CD4-positive, alpha-beta memory T cell (primary cell): Measurements from ENCODE around the gene CTNNA2. TPM values are rescaled to one million over a fixed set of nuclear protein-coding genes. Genes with fewer than 3 reads are reported as not detected.

ENCODE experiments used
- CTCF ChIA-PET: fragments of 350-600 bp; sonication (Branson Sonifier 250); formaldehyde crosslinking; loops from one replicate; lab custom pipeline; 2021; ENCODE audit warnings: inconsistent platforms; ENCODE audit not compliant: partially characterized antibody; lab: Charles Lee
- POLR2A ChIA-PET: fragments of 350-600 bp; sonication (Branson Sonifier 250); formaldehyde crosslinking; loops from one replicate; lab custom pipeline; 2021; ENCODE audit not compliant: partially characterized antibody; lab: Charles Lee
- DNase-seq, 5 donors: peaks; one replicate each; pipeline versions ENCODE4 v3.0.0 to v3.0.0-alpha.2; 2020 to 2022; ENCODE audit warnings: mixed read lengths in 1 of 5
- H3K27ac ChIP-seq: one replicate; pipeline ENCODE4 v1.7.0; 2013; ENCODE audit warnings: low read depth, low read length
- H3K27me3 ChIP-seq: 2 replicates; pipeline ENCODE4 v1.7.0; 2013; ENCODE audit warnings: mild to moderate bottlenecking, low read length, moderate library complexity; ENCODE audit not compliant: insufficient read depth
- H3K36me3 ChIP-seq: 2 replicates; pipeline ENCODE4 v1.7.0; 2013; ENCODE audit warnings: mild to moderate bottlenecking, low read length, moderate library complexity; ENCODE audit not compliant: insufficient read depth
- H3K4me1 ChIP-seq: 2 replicates; pipeline ENCODE4 v1.7.0; 2013; ENCODE audit warnings: mild to moderate bottlenecking, low read length, moderate library complexity; ENCODE audit not compliant: insufficient read depth
- H3K4me3 ChIP-seq, 2 donors: one replicate each; pipeline ENCODE4 v1.7.0; 2013; ENCODE audit warnings: low read length in 2 of 2, mild to moderate bottlenecking in 1 of 2
- H3K9me3 ChIP-seq, 2 donors: one replicate each; pipeline ENCODE4 v1.7.0; 2013; ENCODE audit warnings: low read length in 2 of 2, control low read depth in 1 of 2; ENCODE audit not compliant: control insufficient read depth in 1 of 2
- H3K27ac Mint-ChIP-seq, 7 donors: one replicate each; pipeline ENCODE4 v1.8.0; 2020 to 2021; ENCODE audit warnings: mixed read lengths in 7 of 7, mild to moderate bottlenecking in 6 of 7, inconsistent platforms in 3 of 7, moderate library complexity in 3 of 7
- H3K27me3 Mint-ChIP-seq, 2 donors: one replicate each; pipeline ENCODE4 v1.8.0; 2020 to 2021; ENCODE audit warnings: mixed read lengths in 2 of 2
- H3K36me3 Mint-ChIP-seq, 2 donors: one replicate each; pipeline ENCODE4 v1.8.0; 2020 to 2021; ENCODE audit warnings: mixed read lengths in 2 of 2, inconsistent platforms in 1 of 2, mild to moderate bottlenecking in 1 of 2
- H3K4me1 Mint-ChIP-seq, 4 donors: one replicate each; pipeline ENCODE4 v1.8.0; 2020 to 2021; ENCODE audit warnings: mixed read lengths in 4 of 4, mild to moderate bottlenecking in 1 of 4
- H3K4me3 Mint-ChIP-seq, 8 donors: one replicate each; pipeline ENCODE4 v1.8.0; 2020 to 2021; ENCODE audit warnings: mixed read lengths in 8 of 8, mild to moderate bottlenecking in 7 of 8, moderate library complexity in 6 of 8, inconsistent platforms in 3 of 8
- H3K9me3 Mint-ChIP-seq, 8 donors: one replicate each; pipeline ENCODE4 v1.8.0; 2020 to 2021; ENCODE audit warnings: mixed read lengths in 8 of 8, mild to moderate bottlenecking in 5 of 8, inconsistent platforms in 3 of 8, moderate library complexity in 1 of 8
- intact Hi-C: fragments of 100-400 bp; cut with micrococcal nuclease; formaldehyde crosslinking; loops from one replicate; pipeline ENCODE4 v1.15.1; 2023
- polyA plus RNA-seq, 2 donors: library from polyadenylated mRNA; unstranded; fragments of 300-500 nt; fragmentation: Illumina TruSeq; gene quantifications; one replicate each; pipeline ENCODE4 v1.2.3, GENCODE V29; 2021
- total RNA-seq, 2 experiments: library from RNA; stranded (reverse); gene quantifications; one replicate each; pipeline ENCODE4 v1.2.3, GENCODE V29; 2021

Gene CTNNA2
- total and polyA plus RNA-seq, 4 experiments from 2014 or later = not detected

DNA sequence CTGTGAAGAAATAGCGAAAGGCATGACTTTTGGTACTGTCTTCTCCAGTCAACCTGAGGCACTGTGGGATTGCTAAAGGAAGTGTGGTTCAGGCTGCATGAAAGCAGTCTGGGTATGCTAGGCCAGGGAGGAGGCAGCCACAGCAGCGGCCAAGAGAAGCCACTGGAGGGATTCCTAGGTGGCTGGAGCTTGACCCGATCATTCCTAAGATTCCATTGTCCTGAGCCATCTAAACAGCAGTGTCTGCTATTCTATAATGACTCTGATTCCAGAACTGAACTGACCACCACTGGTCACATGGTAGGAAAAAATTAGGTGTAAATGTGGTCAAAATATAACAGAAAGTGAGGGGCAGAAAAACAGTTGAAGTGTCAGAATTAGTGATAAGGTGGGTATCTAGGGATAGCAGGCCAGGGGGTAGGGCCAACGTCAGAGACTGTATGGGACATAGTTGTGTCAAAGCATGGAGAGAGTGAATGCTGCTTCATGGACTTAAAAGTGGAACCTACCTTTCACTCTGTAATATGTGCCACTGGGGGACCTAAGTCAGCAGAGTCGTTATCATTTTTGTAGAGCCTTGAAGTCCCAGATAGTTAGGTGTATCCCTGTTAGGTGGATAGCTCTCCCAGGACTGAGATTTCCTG is 204.6 kb downstream of the CTNNA2 start:
- Mint-ChIP-seq H3K4me3 (no peak overlapping the region), H3K36me3 (no peaks in the 10 kb centered on the region), H3K27me3 (no peaks in the 10 kb centered on the region), H3K27ac (no peak overlapping the region), H3K4me1 (no peaks in the 10 kb centered on the region), H3K9me3 (peaks cover 2 to 22% (median 14%) of the 10 kb centered on the region in 8 donors)
- no peak overlapping the region for H3K27ac ChIP-seq
- CTCF ChIA-PET = no interaction called here
- H3K9me3 ChIP-seq = no peaks in the 10 kb centered on the region
- POLR2A ChIA-PET = no interaction called here
- no peak for DNase-seq
- no peaks in the 10 kb centered on the region for H3K27me3 ChIP-seq
- no peaks in the 10 kb centered on the region for H3K4me1 ChIP-seq
- no peak overlapping the region for H3K4me3 ChIP-seq
- intact Hi-C loops = no loop called here
- H3K36me3 ChIP-seq = no peaks in the 10 kb centered on the region

DNA sequence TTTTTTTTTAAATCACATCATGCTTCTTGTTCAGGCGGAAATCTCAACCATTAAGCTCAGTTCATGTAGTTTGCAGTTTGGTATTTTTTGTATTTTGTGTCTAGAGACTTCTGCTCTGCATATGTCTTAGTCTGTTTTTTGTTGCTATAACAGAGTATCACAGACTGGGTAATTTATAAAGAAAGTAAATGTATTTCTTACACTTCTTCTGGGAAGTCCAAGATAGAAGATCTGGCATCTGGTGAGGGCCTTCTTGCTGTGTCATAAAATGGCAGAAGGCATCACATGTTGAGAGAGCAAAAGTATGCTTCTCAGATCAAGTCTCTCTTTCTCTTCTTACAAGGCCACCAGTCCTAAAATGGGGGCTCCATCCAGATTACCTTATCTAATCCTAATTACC is 208.2 kb downstream of the CTNNA2 start:
- H3K27ac Mint-ChIP-seq = no peak overlapping the region
- H3K27me3 Mint-ChIP-seq = no peaks in the 10 kb centered on the region
- no peaks in the 10 kb centered on the region for H3K27me3 ChIP-seq
- CTCF ChIA-PET = no interaction called here
- intact Hi-C loops = no loop called here
- no peaks in the 10 kb centered on the region for H3K36me3 Mint-ChIP-seq
- peaks cover 2 to 19% (median 7%) of the 10 kb centered on the region in 8 donors for H3K9me3 Mint-ChIP-seq
- H3K4me1 ChIP-seq = no peaks in the 10 kb centered on the region
- no peaks in the 10 kb centered on the region for H3K4me1 Mint-ChIP-seq
- no peaks in the 10 kb centered on the region for H3K9me3 ChIP-seq
- H3K4me3 Mint-ChIP-seq = no peak overlapping the region
- DNase-seq = no peak
- no peak overlapping the region for H3K4me3 ChIP-seq
- POLR2A ChIA-PET = no interaction called here
- no peak overlapping the region for H3K27ac ChIP-seq
- H3K36me3 ChIP-seq = no peaks in the 10 kb centered on the region

DNA sequence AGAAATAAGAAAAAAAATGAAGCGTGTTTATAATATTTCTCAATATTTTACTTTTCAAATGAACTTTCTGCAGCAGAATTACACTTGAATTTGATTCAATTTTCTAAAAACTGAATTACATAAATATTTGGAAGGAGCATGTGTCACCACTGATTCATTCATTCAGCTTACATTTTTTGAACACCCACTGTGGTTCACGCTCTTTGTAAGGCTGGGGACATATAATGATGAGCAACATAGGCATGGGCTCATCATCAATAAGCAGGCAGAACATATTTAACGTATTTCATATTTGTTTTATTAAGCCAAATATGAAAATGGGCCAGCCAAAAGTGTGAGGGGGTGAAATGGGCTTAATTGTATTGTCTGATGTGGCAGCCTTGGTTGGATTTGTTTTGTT is 209.1 kb downstream of the CTNNA2 start:
- Mint-ChIP-seq H3K27ac (no peak overlapping the region), H3K4me1 (no peaks in the 10 kb centered on the region), H3K9me3 (peaks cover 2 to 19% (median 6%) of the 10 kb centered on the region in 8 donors), H3K27me3 (no peaks in the 10 kb centered on the region), H3K36me3 (no peaks in the 10 kb centered on the region), H3K4me3 (peak overlapping the region in 1 of 8 donors; percentile 7)
- ChIA-PET POLR2A (no interaction called here), CTCF (no interaction called here)
- Histone ChIP-seq H3K4me3 (no peak overlapping the region), H3K27ac (no peak overlapping the region), H3K4me1 (no peaks in the 10 kb centered on the region), H3K9me3 (peaks cover 0 to under 1% of the 10 kb centered on the region in 2 donors), H3K27me3 (no peaks in the 10 kb centered on the region), H3K36me3 (no peaks in the 10 kb centered on the region)
- DNase-seq = no peak
- intact Hi-C loops = no loop called here

DNA sequence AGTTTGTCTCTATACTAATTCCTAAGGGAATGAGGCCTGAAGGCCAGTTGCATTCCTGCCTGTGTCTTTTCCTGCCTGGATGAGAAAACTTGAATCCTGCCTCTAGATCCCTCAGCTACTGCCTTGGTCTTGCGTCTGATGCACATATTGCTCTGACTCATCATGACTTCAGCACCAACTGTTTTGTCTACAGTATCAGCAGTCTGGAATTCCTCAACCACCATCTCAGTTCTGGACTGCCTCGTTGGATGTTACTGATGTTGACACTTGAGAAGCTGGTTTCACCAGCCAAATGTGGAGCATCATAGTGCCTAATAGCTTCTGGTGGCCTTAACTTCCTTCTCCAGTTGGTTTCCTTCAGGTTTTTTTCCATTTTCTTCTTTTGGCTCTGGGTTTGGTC is 211.0 kb downstream of the CTNNA2 start:
- H3K27ac Mint-ChIP-seq = no peak overlapping the region
- peaks cover 2 to 19% (median 6%) of the 10 kb centered on the region in 8 donors for H3K9me3 Mint-ChIP-seq
- H3K36me3 Mint-ChIP-seq = no peaks in the 10 kb centered on the region
- H3K4me3 Mint-ChIP-seq = no peak overlapping the region
- no peak overlapping the region for H3K27ac ChIP-seq
- CTCF ChIA-PET = no interaction called here
- no peaks in the 10 kb centered on the region for H3K4me1 ChIP-seq
- POLR2A ChIA-PET = no interaction called here
- H3K36me3 ChIP-seq = no peaks in the 10 kb centered on the region
- no peak overlapping the region for H3K4me3 ChIP-seq
- H3K4me1 Mint-ChIP-seq = no peaks in the 10 kb centered on the region
- peaks cover 0 to 3% of the 10 kb centered on the region in 2 donors for H3K9me3 ChIP-seq
- H3K27me3 Mint-ChIP-seq = no peaks in the 10 kb centered on the region
- intact Hi-C loops = no loop called here
- no peaks in the 10 kb centered on the region for H3K27me3 ChIP-seq
- no peak for DNase-seq

DNA sequence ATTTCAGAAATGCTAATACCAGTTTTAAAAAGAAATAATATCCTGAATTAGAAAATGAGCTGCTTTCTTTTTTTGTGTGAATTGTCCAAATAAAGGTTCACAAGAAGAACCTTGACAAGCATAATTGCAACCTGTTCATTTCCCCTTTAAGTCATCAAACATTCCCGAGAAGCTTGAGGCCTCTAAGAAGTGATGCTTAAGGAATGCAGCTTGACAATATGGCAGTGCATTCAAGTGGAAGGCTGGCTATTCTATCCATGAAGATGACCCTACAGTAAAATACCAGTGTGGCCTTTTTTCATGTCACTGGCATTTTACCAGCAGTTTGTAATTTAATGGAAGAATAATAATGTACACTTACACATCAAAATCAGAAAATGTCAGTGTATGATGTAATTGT is 216.7 kb downstream of the CTNNA2 start:
- no peaks in the 10 kb centered on the region for H3K36me3 ChIP-seq
- DNase-seq = no peak
- no peak overlapping the region for H3K27ac ChIP-seq
- POLR2A ChIA-PET = no interaction called here
- peaks cover 0 to 3% of the 10 kb centered on the region in 2 donors for H3K9me3 ChIP-seq
- Mint-ChIP-seq H3K27ac (no peak overlapping the region), H3K9me3 (peaks cover 0 to 13% (median 5%) of the 10 kb centered on the region in 8 donors), H3K4me3 (no peak overlapping the region), H3K4me1 (no peaks in the 10 kb centered on the region), H3K27me3 (no peaks in the 10 kb centered on the region), H3K36me3 (no peaks in the 10 kb centered on the region)
- H3K4me1 ChIP-seq = no peaks in the 10 kb centered on the region
- CTCF ChIA-PET = interaction anchor here (1.5 kb wide), 1 partner anchor 22 kb away, joined by 3 read pairs; no protein-coding TSS in a partner anchor
- no peak overlapping the region for H3K4me3 ChIP-seq
- intact Hi-C loops = no loop called here
- H3K27me3 ChIP-seq = no peaks in the 10 kb centered on the region

DNA sequence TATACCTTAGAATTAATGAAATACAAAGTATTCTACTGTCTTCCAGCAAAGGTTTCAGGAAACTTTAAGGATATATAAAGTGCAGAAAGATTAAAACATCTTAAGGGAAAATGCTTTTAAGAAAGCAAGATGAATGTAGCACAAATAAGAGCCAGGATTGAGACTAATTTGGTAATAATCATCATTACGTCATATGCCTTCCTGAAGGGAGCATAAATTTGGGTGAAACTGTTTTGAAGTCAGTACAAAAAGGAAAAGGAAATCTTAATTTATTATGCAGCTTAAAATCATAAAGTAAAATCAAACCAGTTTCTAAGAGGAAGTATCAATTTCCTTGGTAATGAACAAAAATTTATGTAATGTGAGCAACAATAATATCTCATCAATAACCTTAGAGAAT is 221.7 kb downstream of the CTNNA2 start:
- Mint-ChIP-seq H3K36me3 (no peaks in the 10 kb centered on the region), H3K4me3 (no peak overlapping the region), H3K4me1 (no peaks in the 10 kb centered on the region), H3K27ac (no peak overlapping the region), H3K27me3 (no peaks in the 10 kb centered on the region), H3K9me3 (peaks cover 0 to 10% (median 4%) of the 10 kb centered on the region in 8 donors)
- Histone ChIP-seq H3K27ac (no peak overlapping the region), H3K27me3 (no peaks in the 10 kb centered on the region), H3K4me1 (no peaks in the 10 kb centered on the region), H3K36me3 (no peaks in the 10 kb centered on the region), H3K9me3 (no peaks in the 10 kb centered on the region), H3K4me3 (no peak overlapping the region)
- CTCF ChIA-PET = no interaction called here
- POLR2A ChIA-PET = no interaction called here
- DNase-seq = no peak
- intact Hi-C loops = no loop called here

DNA sequence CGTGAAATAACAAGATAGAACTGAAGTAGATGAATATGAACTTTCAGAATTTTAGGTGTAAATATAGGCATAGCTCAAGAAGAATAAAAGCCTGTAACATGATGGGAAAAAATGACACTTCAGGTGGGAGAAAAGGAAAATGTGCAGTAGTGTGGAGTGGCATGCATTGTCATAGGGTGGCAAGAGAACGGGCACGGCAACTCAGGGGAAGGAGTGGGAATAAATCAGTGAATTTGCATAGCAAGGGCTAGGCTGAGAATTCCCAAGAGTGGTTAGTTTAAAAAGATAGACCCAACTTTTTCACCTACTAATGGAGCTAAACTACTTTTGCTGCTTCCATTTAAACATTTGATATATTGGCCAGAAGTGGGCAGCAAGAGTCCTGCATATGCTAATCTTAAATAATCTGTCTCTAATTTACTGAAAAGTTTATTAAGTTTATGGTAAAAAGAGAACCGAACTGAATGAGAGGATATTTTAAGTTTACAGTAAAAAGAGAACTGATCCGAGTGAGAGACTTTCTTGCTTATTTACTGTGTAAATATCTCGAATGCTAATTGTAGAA is 228.1 kb downstream of the CTNNA2 start:
- POLR2A ChIA-PET = no interaction called here
- Histone ChIP-seq H3K36me3 (no peaks in the 10 kb centered on the region), H3K4me3 (no peak overlapping the region), H3K4me1 (no peaks in the 10 kb centered on the region), H3K27ac (no peak overlapping the region), H3K9me3 (no peaks in the 10 kb centered on the region), H3K27me3 (no peaks in the 10 kb centered on the region)
- no peak overlapping the region for H3K4me3 Mint-ChIP-seq
- no peaks in the 10 kb centered on the region for H3K36me3 Mint-ChIP-seq
- no peaks in the 10 kb centered on the region for H3K4me1 Mint-ChIP-seq
- CTCF ChIA-PET = no interaction called here
- no peak for DNase-seq
- no peak overlapping the region for H3K27ac Mint-ChIP-seq
- no peaks in the 10 kb centered on the region for H3K27me3 Mint-ChIP-seq
- H3K9me3 Mint-ChIP-seq = peaks cover 2 to 15% (median 8%) of the 10 kb centered on the region in 8 donors
- intact Hi-C loops = no loop called here
